Measurements from ENCODE around the gene MRPL42.

Gene MRPL42

GRCh38 chr12:93500667-93501066 is 33.4 kb downstream of the MRPL42 start:
- TF ChIP-seq, protein P1, sequence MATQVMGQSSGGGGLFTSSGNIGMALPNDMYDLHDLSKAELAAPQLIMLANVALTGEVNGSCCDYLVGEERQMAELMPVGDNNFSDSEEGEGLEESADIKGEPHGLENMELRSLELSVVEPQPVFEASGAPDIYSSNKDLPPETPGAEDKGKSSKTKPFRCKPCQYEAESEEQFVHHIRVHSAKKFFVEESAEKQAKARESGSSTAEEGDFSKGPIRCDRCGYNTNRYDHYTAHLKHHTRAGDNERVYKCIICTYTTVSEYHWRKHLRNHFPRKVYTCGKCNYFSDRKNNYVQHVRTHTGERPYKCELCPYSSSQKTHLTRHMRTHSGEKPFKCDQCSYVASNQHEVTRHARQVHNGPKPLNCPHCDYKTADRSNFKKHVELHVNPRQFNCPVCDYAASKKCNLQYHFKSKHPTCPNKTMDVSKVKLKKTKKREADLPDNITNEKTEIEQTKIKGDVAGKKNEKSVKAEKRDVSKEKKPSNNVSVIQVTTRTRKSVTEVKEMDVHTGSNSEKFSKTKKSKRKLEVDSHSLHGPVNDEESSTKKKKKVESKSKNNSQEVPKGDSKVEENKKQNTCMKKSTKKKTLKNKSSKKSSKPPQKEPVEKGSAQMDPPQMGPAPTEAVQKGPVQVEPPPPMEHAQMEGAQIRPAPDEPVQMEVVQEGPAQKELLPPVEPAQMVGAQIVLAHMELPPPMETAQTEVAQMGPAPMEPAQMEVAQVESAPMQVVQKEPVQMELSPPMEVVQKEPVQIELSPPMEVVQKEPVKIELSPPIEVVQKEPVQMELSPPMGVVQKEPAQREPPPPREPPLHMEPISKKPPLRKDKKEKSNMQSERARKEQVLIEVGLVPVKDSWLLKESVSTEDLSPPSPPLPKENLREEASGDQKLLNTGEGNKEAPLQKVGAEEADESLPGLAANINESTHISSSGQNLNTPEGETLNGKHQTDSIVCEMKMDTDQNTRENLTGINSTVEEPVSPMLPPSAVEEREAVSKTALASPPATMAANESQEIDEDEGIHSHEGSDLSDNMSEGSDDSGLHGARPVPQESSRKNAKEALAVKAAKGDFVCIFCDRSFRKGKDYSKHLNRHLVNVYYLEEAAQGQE (IDR thresholded peaks at IDR 0.05; ENCODE audit: insufficient read depth in 1 of 2, low read depth in 2 of 2, low read length in 2 of 2) = no peak
- TF ChIP-seq POLR2AphosphoS5 (IDR thresholded peaks at IDR 0.05; ENCODE audit: low read depth, low read length) (no peak), TAF1 (IDR thresholded peaks at IDR 0.05; ENCODE audit: borderline replicate concordance, insufficient read depth, low read length) (no peak), SIN3A (IDR thresholded peaks at IDR 0.05; ENCODE audit: borderline replicate concordance, insufficient read depth, low read length) (no peak)

- TF ChIP-seq POLR2AphosphoS5 (IDR thresholded peaks at IDR 0.05; ENCODE audit: low read depth, low read length) = no peak
- TF ChIP-seq, protein P1 (IDR thresholded peaks at IDR 0.05; ENCODE audit: insufficient read depth in 1 of 2, low read depth in 2 of 2, low read length in 2 of 2) = no peak
- no peak for TF ChIP-seq TAF1 (IDR thresholded peaks at IDR 0.05; ENCODE audit: borderline replicate concordance, insufficient read depth, low read length)
- no peak for TF ChIP-seq FOXP2 (optimal IDR thresholded peaks at IDR 0.05; ENCODE audit: borderline replicate concordance, extremely low read depth, extremely low read length, insufficient read depth)
- TF ChIP-seq SIN3A (IDR thresholded peaks at IDR 0.05; ENCODE audit: borderline replicate concordance, insufficient read depth, low read length) = no peak
These were observed 35.7 kb downstream of the MRPL42 start for GRCh38 chr12:93502802-93503623.

DNA sequence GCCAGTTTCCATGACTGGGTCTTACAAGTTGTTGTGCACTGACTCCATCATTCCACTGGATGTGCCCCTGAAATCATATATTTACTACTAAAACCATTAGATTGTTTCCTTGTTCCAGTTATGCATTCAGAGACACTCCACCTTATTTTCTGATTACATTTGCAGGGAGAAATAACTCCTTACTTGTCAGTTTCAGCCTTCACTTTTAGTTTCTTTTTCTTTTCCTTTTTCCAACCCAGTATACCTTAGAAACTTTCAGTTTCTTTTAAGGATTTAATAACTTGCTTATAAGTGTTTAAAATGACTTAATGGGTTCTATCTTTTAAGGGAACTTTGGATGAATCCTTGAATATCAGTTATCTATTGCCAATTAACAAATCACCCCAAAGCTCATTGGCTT is 39.9 kb downstream of the MRPL42 start:
- TF ChIP-seq FOXP2 (optimal IDR thresholded peaks at IDR 0.05; ENCODE audit: borderline replicate concordance, extremely low read depth, extremely low read length, insufficient read depth) (no peak), TAF1 (IDR thresholded peaks at IDR 0.05; ENCODE audit: borderline replicate concordance, insufficient read depth, low read length) (no peak), POLR2AphosphoS5 (IDR thresholded peaks at IDR 0.05; ENCODE audit: low read depth, low read length) (no peak), SIN3A (IDR thresholded peaks at IDR 0.05; ENCODE audit: borderline replicate concordance, insufficient read depth, low read length) (no peak)
- TF ChIP-seq, protein P1 (IDR thresholded peaks at IDR 0.05; ENCODE audit: insufficient read depth in 1 of 2, low read depth in 2 of 2, low read length in 2 of 2) = no peak

DNA sequence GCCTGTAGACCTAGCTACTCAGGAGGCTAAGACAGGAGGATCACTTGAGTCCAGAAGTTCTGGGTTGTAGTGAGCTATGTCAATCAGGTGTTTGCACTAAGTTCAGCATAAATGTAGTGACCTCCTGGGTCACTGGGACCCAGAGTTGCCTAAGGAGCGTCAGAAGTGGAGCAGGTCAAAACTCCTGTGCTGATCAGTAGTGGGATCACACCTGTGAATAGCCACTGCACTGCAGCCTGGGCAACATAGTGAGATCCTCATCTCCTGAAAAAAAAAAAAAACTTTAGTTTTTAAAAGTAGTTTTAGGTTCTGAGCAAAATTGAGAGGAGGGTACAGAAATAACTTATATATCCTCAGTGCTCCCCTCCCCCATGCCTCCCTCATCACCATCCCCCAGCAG is 42.2 kb downstream of the MRPL42 start:
- TF ChIP-seq FOXP2 (optimal IDR thresholded peaks at IDR 0.05; ENCODE audit: borderline replicate concordance, extremely low read depth, extremely low read length, insufficient read depth) = no peak
- TF ChIP-seq TAF1 (IDR thresholded peaks at IDR 0.05; ENCODE audit: borderline replicate concordance, insufficient read depth, low read length) = no peak
- TF ChIP-seq SIN3A (IDR thresholded peaks at IDR 0.05; ENCODE audit: borderline replicate concordance, insufficient read depth, low read length) = no peak
- TF ChIP-seq POLR2AphosphoS5 (IDR thresholded peaks at IDR 0.05; ENCODE audit: low read depth, low read length) = no peak
- TF ChIP-seq, protein P1 (IDR thresholded peaks at IDR 0.05; ENCODE audit: insufficient read depth in 1 of 2, low read depth in 2 of 2, low read length in 2 of 2) = no peak

Measured in PFSK-1 (cell line).